Measurements from ENCODE around the gene C12orf76. TPM values are rescaled to one million over a fixed set of nuclear protein-coding genes. Genes with fewer than 3 reads are reported as not detected.
"Not testable (repeated sequence)": the region's sequence is repeated elsewhere in the genome, so short reads cannot be mapped to it uniquely, and the experiment has no call there.

C12orf76 gene
- total RNA-seq, 1 experiment from 2014 or later: 10.1 TPM

- H3K79me2 ChIP-seq (ENCODE audit: insufficient read depth, low read length): peaks cover 19% of the 10 kb centered on the region
- DNase-seq (ENCODE audit: low read depth, low spot score); H3K4me3 ChIP-seq (replicated peaks in 1 of 2; ENCODE audit: low read depth in 1 of 2, low read length in 2 of 2); H3K9ac ChIP-seq (ENCODE audit: low read length); H3K9me3 ChIP-seq (ENCODE audit: control insufficient read depth in 1 of 2, insufficient read depth in 1 of 2, low read depth in 1 of 2, low read length in 2 of 2); H3K27me3 ChIP-seq (ENCODE audit: insufficient read depth, low read length); H3K36me3 ChIP-seq (ENCODE audit: control insufficient read depth in 1 of 2, insufficient read depth in 2 of 2, low read length in 2 of 2); BruUV-seq (replicated peaks); H3K9me2 ChIP-seq (ENCODE audit: insufficient read depth); H3K4me2 ChIP-seq (ENCODE audit: low read length); ATAC-seq; intact Hi-C loops (cut with micrococcal nuclease); H3K4me1 ChIP-seq (ENCODE audit: control insufficient read depth in 1 of 2, insufficient read depth in 2 of 2, low read length in 2 of 2); H4K20me1 ChIP-seq (ENCODE audit: insufficient read depth); H3K27ac ChIP-seq (ENCODE audit: low read depth, low read length); RAD21 ChIA-PET (ENCODE audit: low non-redundant PET in 1 of 2, low total read pairs in 2 of 2, uncharacterized antibody in 2 of 2, unreplicated experiment in 2 of 2); POLR2A ChIA-PET; CTCF ChIA-PET; H2AFZ ChIP-seq (ENCODE audit: low read depth, low read length, poor library complexity, severe bottlenecking): not testable (repeated sequence)
Measured at GRCh38 chr12:110008681-110009398, 39.5 kb downstream of the C12orf76 start.

DNA sequence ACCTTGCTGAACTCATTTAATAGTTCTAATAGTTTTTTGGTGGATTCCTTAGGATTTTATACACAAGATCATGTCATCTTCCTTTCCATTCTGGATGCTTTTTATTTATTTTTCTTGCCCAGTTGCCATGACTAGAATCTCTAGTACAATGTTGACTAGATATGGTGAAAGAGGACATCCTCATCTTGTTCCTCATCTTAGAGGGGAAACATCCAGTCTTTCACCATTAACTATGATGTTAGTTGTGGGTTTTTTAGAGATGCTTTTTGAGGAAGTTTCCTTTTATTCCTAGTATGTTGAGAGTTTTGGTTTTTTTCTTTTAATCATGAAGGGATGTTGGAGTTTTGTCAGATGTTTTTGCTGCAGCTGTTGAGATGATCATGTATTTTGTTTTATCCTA is 40.4 kb downstream of the C12orf76 start:
- ATAC-seq: no peak
- H4K20me1 ChIP-seq (ENCODE audit: insufficient read depth): no peaks in the 10 kb centered on the region
- no TSS peak for BruUV-seq (replicated peaks)
- peaks cover 0 to 4% of the 10 kb centered on the region in 2 experiments; a peak in 1 of 4 replicates for H3K36me3 ChIP-seq (ENCODE audit: control insufficient read depth in 1 of 2, insufficient read depth in 2 of 2, low read length in 2 of 2)
- peaks cover 4 to 16% of the 10 kb centered on the region in 2 experiments for H3K4me1 ChIP-seq (ENCODE audit: control insufficient read depth in 1 of 2, insufficient read depth in 2 of 2, low read length in 2 of 2)
- H3K27me3 ChIP-seq (ENCODE audit: insufficient read depth, low read length): no peaks in the 10 kb centered on the region
- RAD21 ChIA-PET (ENCODE audit: low non-redundant PET in 1 of 2, low total read pairs in 2 of 2, uncharacterized antibody in 2 of 2, unreplicated experiment in 2 of 2): no interaction called here
- H3K9me3 ChIP-seq (ENCODE audit: control insufficient read depth in 1 of 2, insufficient read depth in 1 of 2, low read depth in 1 of 2, low read length in 2 of 2): no peaks in the 10 kb centered on the region
- CTCF ChIA-PET: no interaction called here
- H3K9ac ChIP-seq (ENCODE audit: low read length): no peak overlapping the region
- POLR2A ChIA-PET: no interaction called here
- H3K79me2 ChIP-seq (ENCODE audit: insufficient read depth, low read length): peaks cover 19% of the 10 kb centered on the region
- H3K27ac ChIP-seq (ENCODE audit: low read depth, low read length): no peak overlapping the region
- DNase-seq (ENCODE audit: low read depth, low spot score): no peak
- TF ChIP-seq RAD21 (IDR thresholded peaks at IDR 0.05; ENCODE audit: low read depth): no peak
- no peak for TF ChIP-seq ATF3 (IDR thresholded peaks at IDR 0.05)
- TF ChIP-seq EGR1 (IDR thresholded peaks at IDR 0.05; ENCODE audit: low read depth): no peak
- TF ChIP-seq CEBPB (IDR thresholded peaks at IDR 0.05; ENCODE audit: low read depth): no peak
- TF ChIP-seq, protein P1, sequence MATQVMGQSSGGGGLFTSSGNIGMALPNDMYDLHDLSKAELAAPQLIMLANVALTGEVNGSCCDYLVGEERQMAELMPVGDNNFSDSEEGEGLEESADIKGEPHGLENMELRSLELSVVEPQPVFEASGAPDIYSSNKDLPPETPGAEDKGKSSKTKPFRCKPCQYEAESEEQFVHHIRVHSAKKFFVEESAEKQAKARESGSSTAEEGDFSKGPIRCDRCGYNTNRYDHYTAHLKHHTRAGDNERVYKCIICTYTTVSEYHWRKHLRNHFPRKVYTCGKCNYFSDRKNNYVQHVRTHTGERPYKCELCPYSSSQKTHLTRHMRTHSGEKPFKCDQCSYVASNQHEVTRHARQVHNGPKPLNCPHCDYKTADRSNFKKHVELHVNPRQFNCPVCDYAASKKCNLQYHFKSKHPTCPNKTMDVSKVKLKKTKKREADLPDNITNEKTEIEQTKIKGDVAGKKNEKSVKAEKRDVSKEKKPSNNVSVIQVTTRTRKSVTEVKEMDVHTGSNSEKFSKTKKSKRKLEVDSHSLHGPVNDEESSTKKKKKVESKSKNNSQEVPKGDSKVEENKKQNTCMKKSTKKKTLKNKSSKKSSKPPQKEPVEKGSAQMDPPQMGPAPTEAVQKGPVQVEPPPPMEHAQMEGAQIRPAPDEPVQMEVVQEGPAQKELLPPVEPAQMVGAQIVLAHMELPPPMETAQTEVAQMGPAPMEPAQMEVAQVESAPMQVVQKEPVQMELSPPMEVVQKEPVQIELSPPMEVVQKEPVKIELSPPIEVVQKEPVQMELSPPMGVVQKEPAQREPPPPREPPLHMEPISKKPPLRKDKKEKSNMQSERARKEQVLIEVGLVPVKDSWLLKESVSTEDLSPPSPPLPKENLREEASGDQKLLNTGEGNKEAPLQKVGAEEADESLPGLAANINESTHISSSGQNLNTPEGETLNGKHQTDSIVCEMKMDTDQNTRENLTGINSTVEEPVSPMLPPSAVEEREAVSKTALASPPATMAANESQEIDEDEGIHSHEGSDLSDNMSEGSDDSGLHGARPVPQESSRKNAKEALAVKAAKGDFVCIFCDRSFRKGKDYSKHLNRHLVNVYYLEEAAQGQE (IDR thresholded peaks at IDR 0.05; ENCODE audit: low read depth): no peak
- TF ChIP-seq CTCF (IDR thresholded peaks at IDR 0.05 in 2 of 3, conservative IDR thresholded peaks at IDR 0.05 in 1 of 3; ENCODE audit: borderline replicate concordance in 1 of 3, insufficient read depth in 1 of 3, low read depth in 2 of 3, low read length in 2 of 3): no peak
- no peak for TF ChIP-seq POLR2A (IDR thresholded peaks at IDR 0.05; ENCODE audit: borderline replicate concordance, extremely low read depth, insufficient read depth, insufficient read length)
- TF ChIP-seq ZFX (IDR thresholded peaks at IDR 0.05): no peak
- TF ChIP-seq SRF (IDR thresholded peaks at IDR 0.05; ENCODE audit: low read depth): no peak
- TF ChIP-seq, protein P2, sequence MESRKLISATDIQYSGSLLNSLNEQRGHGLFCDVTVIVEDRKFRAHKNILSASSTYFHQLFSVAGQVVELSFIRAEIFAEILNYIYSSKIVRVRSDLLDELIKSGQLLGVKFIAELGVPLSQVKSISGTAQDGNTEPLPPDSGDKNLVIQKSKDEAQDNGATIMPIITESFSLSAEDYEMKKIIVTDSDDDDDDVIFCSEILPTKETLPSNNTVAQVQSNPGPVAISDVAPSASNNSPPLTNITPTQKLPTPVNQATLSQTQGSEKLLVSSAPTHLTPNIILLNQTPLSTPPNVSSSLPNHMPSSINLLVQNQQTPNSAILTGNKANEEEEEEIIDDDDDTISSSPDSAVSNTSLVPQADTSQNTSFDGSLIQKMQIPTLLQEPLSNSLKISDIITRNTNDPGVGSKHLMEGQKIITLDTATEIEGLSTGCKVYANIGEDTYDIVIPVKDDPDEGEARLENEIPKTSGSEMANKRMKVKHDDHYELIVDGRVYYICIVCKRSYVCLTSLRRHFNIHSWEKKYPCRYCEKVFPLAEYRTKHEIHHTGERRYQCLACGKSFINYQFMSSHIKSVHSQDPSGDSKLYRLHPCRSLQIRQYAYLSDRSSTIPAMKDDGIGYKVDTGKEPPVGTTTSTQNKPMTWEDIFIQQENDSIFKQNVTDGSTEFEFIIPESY (IDR thresholded peaks at IDR 0.05; ENCODE audit: extremely low read depth, insufficient replicate concordance, low read length): no peak
- TF ChIP-seq ELF1 (IDR thresholded peaks at IDR 0.05; ENCODE audit: borderline replicate concordance, low read depth): no peak
- TF ChIP-seq EZH2phosphoT487 (IDR thresholded peaks at IDR 0.05; ENCODE audit: borderline replicate concordance): no peak
- TF ChIP-seq JUND (IDR thresholded peaks at IDR 0.05): no peak
- H3K9me2 ChIP-seq (ENCODE audit: insufficient read depth): no peaks in the 10 kb centered on the region
- H3K4me3 ChIP-seq (replicated peaks in 1 of 2; ENCODE audit: low read depth in 1 of 2, low read length in 2 of 2): no peak overlapping the region
- intact Hi-C loops (cut with micrococcal nuclease): no loop called here
- no peak overlapping the region for H3K4me2 ChIP-seq (ENCODE audit: low read length)
- no peak overlapping the region for H2AFZ ChIP-seq (ENCODE audit: low read depth, low read length, poor library complexity, severe bottlenecking)
